HepG2 (cell line): ENCODE data around the gene MMP23B. TPM values are rescaled to one million over a fixed set of nuclear protein-coding genes. Genes with fewer than 3 reads are reported as not detected.

ENCODE experiments used
- ADNP ChIP-seq: sonication (generic); formaldehyde crosslinking; IDR thresholded peaks from 2 replicates; pipeline ENCODE4 v1.4.0; 2020; ENCODE audit warnings: missing genetic modification reagents
- HES4 ChIP-seq: sonication (generic); formaldehyde crosslinking; IDR thresholded peaks from 2 replicates; pipeline ENCODE4 v1.9.0; 2021; ENCODE audit warnings: mild to moderate bottlenecking, missing genetic modification reagents, borderline replicate concordance
- HMG20A ChIP-seq: IDR thresholded peaks from 2 replicates; pipeline ENCODE4 v1.6.1; 2016; ENCODE audit warnings: borderline replicate concordance
- JARID2 ChIP-seq: sonication (generic); formaldehyde crosslinking; IDR thresholded peaks from 2 replicates; pipeline ENCODE4 v1.8.1; 2023; ENCODE audit warnings: missing genetic modification reagents, inconsistent platforms; ENCODE audit not compliant: insufficient replicate concordance
- KAT7 ChIP-seq: IDR thresholded peaks from 2 replicates; pipeline ENCODE4 v1.6.1; 2018; ENCODE audit warnings: borderline replicate concordance, missing compliant biosample characterization
- ZEB1 ChIP-seq: IDR thresholded peaks from 2 replicates; pipeline ENCODE4 v1.6.1; 2012; ENCODE audit warnings: mild to moderate bottlenecking, low read depth, inconsistent platforms; ENCODE audit not compliant: insufficient replicate concordance
- ZHX2 ChIP-seq, 2 experiments: sonication (generic) in 1 of 2; formaldehyde crosslinking in 1 of 2; IDR thresholded peaks; 2 replicates each; pipeline versions ENCODE4 v1.6.1 to v1.9.0; 2014 to 2022; ENCODE audit warnings: antibody characterized with exemption in 1 of 2, borderline replicate concordance in 1 of 2, inconsistent platforms in 1 of 2, low read depth in 1 of 2, missing genetic modification reagents in 1 of 2
- ZKSCAN8 ChIP-seq: IDR thresholded peaks from 2 replicates; pipeline ENCODE4 v1.6.1; 2016; ENCODE audit warnings: borderline replicate concordance, missing genetic modification reagents, missing compliant biosample characterization
- ZMYM2 ChIP-seq: sonication (generic); formaldehyde crosslinking; IDR thresholded peaks from 2 replicates; pipeline ENCODE4 v1.8.0; 2022; ENCODE audit warnings: mild to moderate bottlenecking, missing genetic modification reagents
- ZNF33A ChIP-seq: sonication (generic); formaldehyde crosslinking; IDR thresholded peaks from 2 replicates; pipeline ENCODE4 v1.5.1; 2020; ENCODE audit warnings: missing genetic modification reagents, mild to moderate bottlenecking, moderate library complexity, borderline replicate concordance
- polyA plus RNA-seq, 8 experiments: library from polyadenylated mRNA; depleted of rRNA in 3 of 8; stranded (reverse) in 7 of 8; unstranded in 1 of 8; fragments of >200 nt; fragmentation: Illumina TruSeq in 4 of 8; extraction: Trizol in 4 of 8; gene quantifications; 2 replicates each; pipeline versions ENCODE4 v1.2.1 to v1.2.3, GENCODE V29; 2011 to 2016; ENCODE audit warnings: low read depth in 4 of 8, missing spikeins in 1 of 8, mixed read lengths in 1 of 8; ENCODE audit not compliant: insufficient read depth in 1 of 8
- total RNA-seq, 5 experiments: library from RNA; depleted of rRNA; stranded (reverse); fragments of >200 nt; fragmentation: Illumina TruSeq; extraction: Trizol; gene quantifications; 2 replicates each; pipeline ENCODE4 v1.2.3, GENCODE V29; 2016; ENCODE audit warnings: low read depth in 1 of 5
- TF ChIP-seq, protein P1 (sequence below): sonication (generic); formaldehyde crosslinking; IDR thresholded peaks from 2 replicates; pipeline ENCODE4 v1.5.1; 2020; ENCODE audit warnings: mild to moderate bottlenecking, missing genetic modification reagents
- TF ChIP-seq, protein P2 (sequence below): sonication (generic); formaldehyde crosslinking; IDR thresholded peaks from 2 replicates; pipeline ENCODE4 v1.5.1; 2020; ENCODE audit warnings: missing genetic modification reagents, mild to moderate bottlenecking, borderline replicate concordance
- TF ChIP-seq, protein P3 (sequence below): sonication (generic); formaldehyde crosslinking; IDR thresholded peaks from 2 replicates; pipeline ENCODE4 v1.8.1; 2023; ENCODE audit warnings: mild to moderate bottlenecking, missing genetic modification reagents
- TF ChIP-seq, protein P4 (sequence below): IDR thresholded peaks from 2 replicates; pipeline ENCODE4 v1.6.1; 2016; ENCODE audit warnings: missing compliant biosample characterization, missing genetic modification reagents, borderline replicate concordance

Gene MMP23B
- total and polyA plus RNA-seq, 2 of the 13 experiments (the other 11 are each of a cell fraction or from before 2014, with no cell fraction given): 0.61 to 0.75 TPM

DNA sequence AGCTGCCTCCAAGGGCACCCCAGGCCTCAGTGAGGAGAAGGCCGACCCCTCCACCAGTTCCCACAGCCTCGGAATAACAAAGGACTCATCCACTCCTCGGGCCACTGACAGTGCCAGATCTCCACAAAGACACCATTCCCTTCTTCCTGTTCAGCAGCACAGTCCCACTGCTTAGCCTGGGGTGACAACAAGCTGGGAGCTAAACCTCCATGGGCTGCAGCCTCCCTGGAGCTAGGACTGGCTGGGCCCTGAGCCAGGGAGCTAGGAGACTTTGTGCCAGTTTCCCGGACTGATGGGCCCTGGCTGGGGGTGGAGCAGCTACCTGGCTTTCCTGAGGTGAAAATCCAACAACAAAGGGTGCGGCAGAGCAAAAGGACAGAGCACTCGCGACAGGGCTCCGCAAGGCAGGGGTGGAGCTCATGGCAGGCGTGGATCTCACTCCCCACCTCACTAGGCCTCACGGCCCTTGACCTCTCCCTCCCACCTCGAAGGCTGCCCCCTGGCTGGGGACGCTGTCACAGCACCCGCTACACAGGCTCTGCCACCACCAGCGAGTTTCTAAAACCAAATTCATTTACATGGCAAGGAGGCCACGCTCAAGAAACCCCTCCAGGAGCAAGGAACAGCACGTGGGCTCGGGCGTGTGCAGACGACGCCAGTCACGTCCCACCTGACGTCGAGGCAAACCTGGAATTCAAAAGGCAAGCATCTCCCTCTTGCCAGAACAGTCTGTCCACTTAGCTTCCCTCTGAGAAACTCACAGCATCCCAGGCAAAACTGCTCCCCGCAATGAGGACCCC, 46.8 kb downstream of the MMP23B start (continued):
- TF ChIP-seq, protein P1, sequence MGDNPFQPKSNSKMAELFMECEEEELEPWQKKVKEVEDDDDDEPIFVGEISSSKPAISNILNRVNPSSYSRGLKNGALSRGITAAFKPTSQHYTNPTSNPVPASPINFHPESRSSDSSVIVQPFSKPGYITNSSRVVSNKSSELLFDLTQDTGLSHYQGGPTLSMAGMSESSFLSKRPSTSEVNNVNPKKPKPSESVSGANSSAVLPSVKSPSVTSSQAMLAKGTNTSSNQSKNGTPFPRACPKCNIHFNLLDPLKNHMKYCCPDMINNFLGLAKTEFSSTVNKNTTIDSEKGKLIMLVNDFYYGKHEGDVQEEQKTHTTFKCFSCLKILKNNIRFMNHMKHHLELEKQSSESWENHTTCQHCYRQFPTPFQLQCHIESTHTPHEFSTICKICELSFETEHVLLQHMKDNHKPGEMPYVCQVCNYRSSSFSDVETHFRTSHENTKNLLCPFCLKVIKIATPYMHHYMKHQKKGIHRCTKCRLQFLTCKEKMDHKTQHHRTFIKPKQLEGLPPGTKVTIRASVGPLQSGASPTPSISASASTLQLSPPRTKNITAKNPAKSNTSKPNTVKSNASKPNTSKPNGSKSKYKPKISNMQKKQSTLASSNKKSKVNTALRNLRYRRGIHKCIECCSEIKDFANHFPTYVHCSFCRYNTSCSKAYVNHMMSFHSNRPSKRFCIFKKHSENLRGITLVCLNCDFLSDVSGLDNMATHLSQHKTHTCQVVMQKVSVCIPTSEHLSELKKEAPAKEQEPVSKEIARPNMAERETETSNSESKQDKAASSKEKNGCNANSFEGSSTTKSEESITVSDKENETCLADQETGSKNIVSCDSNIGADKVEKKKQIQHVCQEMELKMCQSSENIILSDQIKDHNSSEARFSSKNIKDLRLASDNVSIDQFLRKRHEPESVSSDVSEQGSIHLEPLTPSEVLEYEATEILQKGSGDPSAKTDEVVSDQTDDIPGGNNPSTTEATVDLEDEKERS (CRISPR knock-in tag): peak; percentile 74; the same call in 1 of the 2 replicates
- TF ChIP-seq, protein P2, sequence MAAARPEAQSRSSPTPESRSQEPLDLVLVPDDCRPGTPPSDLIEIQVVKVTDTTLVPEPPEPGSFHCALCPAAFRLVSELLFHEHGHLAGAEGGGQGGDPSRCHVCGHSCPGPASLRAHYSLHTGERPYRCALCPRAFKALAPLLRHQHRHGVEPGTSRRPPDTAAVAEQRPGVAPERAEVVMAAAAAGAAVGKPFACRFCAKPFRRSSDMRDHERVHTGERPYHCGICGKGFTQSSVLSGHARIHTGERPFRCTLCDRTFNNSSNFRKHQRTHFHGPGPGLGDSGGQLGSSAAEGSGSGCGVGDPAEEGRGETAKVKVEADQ (CRISPR knock-in tag): peak; percentile 73; the same call in 1 of the 2 replicates
- TF ChIP-seq ZMYM2 (CRISPR knock-in tag) (peak; percentile 83), HES4 (no peak), ZEB1 (peak; percentile 86), HMG20A (CRISPR knock-in tag) (peak; percentile 46; the same call in 1 of the 2 replicates), ADNP (no peak), ZNF33A (no peak), ZKSCAN8 (no peak), ZHX2 (IDR thresholded peaks at IDR 0.05; ENCODE audit: low read depth) (0 out of 2 replicates have a peak, but pooled peaks have one; percentile 34), ZHX2 (CRISPR knock-in tag; IDR thresholded peaks at IDR 0.05; ENCODE audit: borderline replicate concordance) (no peak), JARID2 (CRISPR knock-in tag) (peak; percentile 89), KAT7 (CRISPR knock-in tag) (peak; percentile 80; the same call in 1 of the 2 replicates)
- TF ChIP-seq, protein P3, sequence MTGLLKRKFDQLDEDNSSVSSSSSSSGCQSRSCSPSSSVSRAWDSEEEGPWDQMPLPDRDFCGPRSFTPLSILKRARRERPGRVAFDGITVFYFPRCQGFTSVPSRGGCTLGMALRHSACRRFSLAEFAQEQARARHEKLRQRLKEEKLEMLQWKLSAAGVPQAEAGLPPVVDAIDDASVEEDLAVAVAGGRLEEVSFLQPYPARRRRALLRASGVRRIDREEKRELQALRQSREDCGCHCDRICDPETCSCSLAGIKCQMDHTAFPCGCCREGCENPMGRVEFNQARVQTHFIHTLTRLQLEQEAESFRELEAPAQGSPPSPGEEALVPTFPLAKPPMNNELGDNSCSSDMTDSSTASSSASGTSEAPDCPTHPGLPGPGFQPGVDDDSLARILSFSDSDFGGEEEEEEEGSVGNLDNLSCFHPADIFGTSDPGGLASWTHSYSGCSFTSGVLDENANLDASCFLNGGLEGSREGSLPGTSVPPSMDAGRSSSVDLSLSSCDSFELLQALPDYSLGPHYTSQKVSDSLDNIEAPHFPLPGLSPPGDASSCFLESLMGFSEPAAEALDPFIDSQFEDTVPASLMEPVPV (CRISPR knock-in tag): 0 out of 2 replicates have a peak, but pooled peaks have one; percentile 41
- TF ChIP-seq, protein P4, sequence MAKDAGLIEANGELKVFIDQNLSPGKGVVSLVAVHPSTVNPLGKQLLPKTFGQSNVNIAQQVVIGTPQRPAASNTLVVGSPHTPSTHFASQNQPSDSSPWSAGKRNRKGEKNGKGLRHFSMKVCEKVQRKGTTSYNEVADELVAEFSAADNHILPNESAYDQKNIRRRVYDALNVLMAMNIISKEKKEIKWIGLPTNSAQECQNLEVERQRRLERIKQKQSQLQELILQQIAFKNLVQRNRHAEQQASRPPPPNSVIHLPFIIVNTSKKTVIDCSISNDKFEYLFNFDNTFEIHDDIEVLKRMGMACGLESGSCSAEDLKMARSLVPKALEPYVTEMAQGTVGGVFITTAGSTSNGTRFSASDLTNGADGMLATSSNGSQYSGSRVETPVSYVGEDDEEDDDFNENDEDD: peak; percentile 37; the same call in 1 of the 2 replicates
